Sigmoid colon (tissue), 7 donors: Measurements from ENCODE around the gene TRIM3. TPM values are rescaled to one million over a fixed set of nuclear protein-coding genes. Genes with fewer than 3 reads are reported as not detected.

Experiments
- DNase-seq: peaks from one replicate; pipeline ENCODE4 v3.0.0-alpha.2; 2019
- H3K27ac ChIP-seq, 4 donors: fragments of 200-600 bp; sonication (generic); one replicate each; pipeline ENCODE4 v1.5.1; 2016 to 2019; ENCODE audit warnings: mild to moderate bottlenecking in 1 of 4
- H3K27me3 ChIP-seq, 3 donors: fragments of 200-600 bp; sonication (generic); one replicate each; pipeline ENCODE4 v1.5.1; 2019; ENCODE audit warnings: mild to moderate bottlenecking in 1 of 3
- H3K36me3 ChIP-seq, 4 donors: fragments of 200-600 bp; sonication (generic); one replicate each; pipeline ENCODE4 v1.5.1; 2016 to 2019
- H3K4me1 ChIP-seq, 4 donors: fragments of 200-600 bp; sonication (generic); one replicate each; pipeline ENCODE4 v1.5.1; 2017 to 2019
- H3K4me3 ChIP-seq, 4 donors: fragments of 200-600 bp; sonication (generic); one replicate each; pipeline ENCODE4 v1.5.1; 2017 to 2019; ENCODE audit warnings: mild to moderate bottlenecking in 2 of 4, moderate library complexity in 1 of 4
- H3K9me3 ChIP-seq, 4 donors: fragments of 200-600 bp in 3 of 4; sonication (generic) in 3 of 4; one replicate each; pipeline versions ENCODE4 v1.5.1 to v1.6.1; 2013 to 2019
- EP300 ChIP-seq, 4 donors: sonication (generic); formaldehyde crosslinking; IDR thresholded peaks; one replicate each; pipeline ENCODE4 v1.6.1; 2017; ENCODE audit warnings: antibody characterized with exemption in 4 of 4
- POLR2A ChIP-seq, 2 donors: fragments of 450-650 bp; IDR thresholded peaks; one replicate each; pipeline ENCODE4 v1.6.1; 2016; ENCODE audit warnings: antibody characterized with exemption in 2 of 2, mild to moderate bottlenecking in 2 of 2, moderate library complexity in 2 of 2
- POLR2AphosphoS5 ChIP-seq, 4 donors: sonication (generic); formaldehyde crosslinking; IDR thresholded peaks; one replicate each; pipeline ENCODE4 v1.6.1; 2017; ENCODE audit warnings: antibody characterized with exemption in 4 of 4
- WGBS, 2 donors: extraction: QIAGEN DNeasy Blood & Tissue Kit; methylation state at CpG; one replicate each; pipeline ENCODE4 v1.1.7; 2013; 5-methylcytosine and 5-hydroxymethylcytosine counted together
- intact Hi-C: fragments of 100-400 bp; cut with DNase I; formaldehyde crosslinking; loops from one replicate; pipeline ENCODE4 v1.15.1; 2023
- polyA plus RNA-seq, 3 donors: library from polyadenylated mRNA; stranded (reverse); fragments of 200-250 nt; gene quantifications; one replicate each; pipeline ENCODE4 v1.2.3, GENCODE V29; 2013
- total RNA-seq, 4 donors: library from RNA; depleted of rRNA; stranded (reverse); fragments of >200 nt; gene quantifications; one replicate each; pipeline ENCODE4 v1.1.0, GENCODE V29; 2016
- TF ChIP-seq, protein P1 (sequence below), 4 experiments: fragments of 450-650 bp in 3 of 4; fragments of 200-600 bp in 1 of 4; IDR thresholded peaks; one replicate each; pipeline ENCODE4 v1.5.1; 2016 to 2019; ENCODE audit warnings: antibody characterized with exemption in 4 of 4, mild to moderate bottlenecking in 3 of 4, moderate library complexity in 2 of 4
- donor health status: healthy with polysubstance abuse.
- donor health status: Bipolar disorder and iron deficiency.
- donor health status: healthy.

The TRIM3 gene
- total and polyA plus RNA-seq, 7 donors: 14.6 to 27.1 (median 19.8) TPM

DNA sequence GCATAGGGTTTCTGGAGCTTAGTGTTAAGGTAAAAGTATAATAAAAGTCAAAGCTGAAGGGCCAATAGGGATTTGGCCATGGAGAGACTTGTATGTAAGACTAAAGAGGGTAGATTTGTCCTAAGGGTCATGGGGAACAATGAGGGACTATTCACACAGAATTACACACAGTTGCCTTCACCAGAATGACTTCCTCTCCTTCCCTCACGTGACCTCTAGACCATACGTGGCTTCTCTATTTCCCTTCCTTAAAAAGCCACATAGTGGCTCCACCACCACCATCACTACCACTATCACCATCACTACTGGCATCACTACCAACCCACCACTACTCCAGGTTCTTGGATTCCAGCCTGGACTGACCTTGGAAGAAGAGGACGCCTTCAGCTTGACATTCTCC is 35.7 kb downstream of the TRIM3 start:
- no peak overlapping the region for H3K27ac ChIP-seq
- intact Hi-C loops: no loop called here
- H3K9me3 ChIP-seq: no peaks in the 10 kb centered on the region
- 58 to 74% methylated on average over 3 of the region's 3 CpGs for WGBS, 2 donors
- TF ChIP-seq EP300 (IDR thresholded peaks at IDR 0.05) (no peak), POLR2A (IDR thresholded peaks at IDR 0.05) (no peak), POLR2AphosphoS5 (IDR thresholded peaks at IDR 0.05) (no peak)
- TF ChIP-seq, protein P1, sequence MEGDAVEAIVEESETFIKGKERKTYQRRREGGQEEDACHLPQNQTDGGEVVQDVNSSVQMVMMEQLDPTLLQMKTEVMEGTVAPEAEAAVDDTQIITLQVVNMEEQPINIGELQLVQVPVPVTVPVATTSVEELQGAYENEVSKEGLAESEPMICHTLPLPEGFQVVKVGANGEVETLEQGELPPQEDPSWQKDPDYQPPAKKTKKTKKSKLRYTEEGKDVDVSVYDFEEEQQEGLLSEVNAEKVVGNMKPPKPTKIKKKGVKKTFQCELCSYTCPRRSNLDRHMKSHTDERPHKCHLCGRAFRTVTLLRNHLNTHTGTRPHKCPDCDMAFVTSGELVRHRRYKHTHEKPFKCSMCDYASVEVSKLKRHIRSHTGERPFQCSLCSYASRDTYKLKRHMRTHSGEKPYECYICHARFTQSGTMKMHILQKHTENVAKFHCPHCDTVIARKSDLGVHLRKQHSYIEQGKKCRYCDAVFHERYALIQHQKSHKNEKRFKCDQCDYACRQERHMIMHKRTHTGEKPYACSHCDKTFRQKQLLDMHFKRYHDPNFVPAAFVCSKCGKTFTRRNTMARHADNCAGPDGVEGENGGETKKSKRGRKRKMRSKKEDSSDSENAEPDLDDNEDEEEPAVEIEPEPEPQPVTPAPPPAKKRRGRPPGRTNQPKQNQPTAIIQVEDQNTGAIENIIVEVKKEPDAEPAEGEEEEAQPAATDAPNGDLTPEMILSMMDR (IDR thresholded peaks at IDR 0.05): no peak
- H3K4me3 ChIP-seq: no peak overlapping the region
- no peak for DNase-seq
- H3K4me1 ChIP-seq: no peaks in the 10 kb centered on the region
- H3K36me3 ChIP-seq: no peaks in the 10 kb centered on the region
- no peaks in the 10 kb centered on the region for H3K27me3 ChIP-seq

DNA sequence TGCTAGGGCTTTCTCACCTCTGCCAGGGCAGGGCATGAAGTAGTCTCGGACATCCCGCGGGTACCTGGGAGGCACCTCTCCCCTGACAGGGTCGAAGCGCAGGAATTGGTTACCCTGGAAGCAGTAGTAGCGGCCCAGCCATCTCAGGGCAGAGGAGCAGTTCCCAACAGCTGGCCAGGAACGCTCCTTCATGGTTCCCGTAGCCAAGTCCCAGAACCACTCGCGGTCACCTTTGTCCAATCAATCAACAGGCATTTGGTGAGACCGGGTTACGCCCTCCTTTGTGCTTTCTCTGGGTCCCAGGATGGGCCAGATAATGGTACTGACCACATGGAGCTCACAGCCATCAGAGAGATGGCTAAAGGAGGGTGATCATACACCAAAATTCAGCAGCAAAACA is 36.3 kb downstream of the TRIM3 start:
- 95% methylated on average over 12 of the region's 12 CpGs for WGBS, 2 donors
- no peak for TF ChIP-seq POLR2A (IDR thresholded peaks at IDR 0.05)
- TF ChIP-seq, protein P1 (IDR thresholded peaks at IDR 0.05): no peak
- TF ChIP-seq EP300 (IDR thresholded peaks at IDR 0.05): no peak
- no peak for TF ChIP-seq POLR2AphosphoS5 (IDR thresholded peaks at IDR 0.05)
- no peaks in the 10 kb centered on the region for H3K36me3 ChIP-seq
- H3K4me1 ChIP-seq: no peaks in the 10 kb centered on the region
- H3K9me3 ChIP-seq: no peaks in the 10 kb centered on the region
- H3K4me3 ChIP-seq: no peak overlapping the region
- H3K27ac ChIP-seq: no peak overlapping the region
- no peak for DNase-seq
- intact Hi-C loops: no loop called here
- H3K27me3 ChIP-seq: no peaks in the 10 kb centered on the region

DNA sequence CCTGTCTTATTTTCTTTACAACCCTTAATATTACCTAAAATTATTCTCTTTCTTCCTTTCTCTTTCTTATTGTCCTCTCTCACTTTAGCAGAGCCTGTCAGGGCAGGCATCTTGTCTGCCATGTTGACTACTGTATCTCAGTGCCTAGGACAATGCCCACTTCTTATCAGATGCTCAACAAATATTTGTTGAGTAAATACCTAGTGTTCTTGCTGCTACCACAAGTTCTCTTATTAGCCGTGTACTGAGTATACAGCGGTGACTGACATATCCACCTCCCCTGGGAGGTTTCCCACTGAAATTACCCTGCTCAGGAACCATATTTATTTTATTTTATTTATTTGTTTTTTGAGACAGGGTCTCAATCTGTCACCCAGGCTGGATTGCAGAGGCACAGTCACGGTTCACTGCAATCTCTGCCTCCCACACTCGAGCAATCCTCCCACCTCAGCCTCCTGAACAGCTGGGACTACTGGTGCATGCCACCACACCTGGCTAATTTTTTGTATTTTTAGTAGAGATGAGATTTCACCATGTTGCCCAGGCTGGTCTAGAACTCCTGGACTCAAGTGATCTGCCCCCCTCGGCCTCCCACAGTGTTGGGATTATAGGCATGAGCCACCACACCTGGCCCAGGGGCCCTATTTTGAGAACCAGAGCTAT is 39.6 kb downstream of the TRIM3 start:
- 40 to 68% methylated on average over 5 of the region's 5 CpGs for WGBS, 2 donors
- no peak overlapping the region for H3K4me3 ChIP-seq

DNA sequence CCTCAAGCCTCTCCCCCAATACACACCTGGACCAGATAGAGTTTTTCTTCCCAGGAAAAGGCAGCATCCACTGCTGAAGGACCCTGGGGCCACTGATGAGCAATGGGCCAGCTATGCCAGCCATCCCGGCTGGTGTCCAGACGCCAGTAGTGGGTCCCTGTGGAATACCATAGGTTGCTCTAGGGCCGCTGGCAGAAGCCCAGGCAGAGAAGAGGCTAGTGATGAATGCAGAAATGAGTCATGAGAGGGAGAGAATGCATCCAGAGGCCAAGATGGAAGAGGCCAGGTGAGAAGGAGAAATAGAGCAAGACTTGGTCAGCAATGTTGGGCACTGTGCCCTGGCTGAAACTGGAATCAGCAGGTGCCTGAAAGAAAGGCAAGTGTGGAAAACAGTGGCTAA is 41.9 kb downstream of the TRIM3 start:
- TF ChIP-seq, protein P1 (IDR thresholded peaks at IDR 0.05): no peak
- TF ChIP-seq POLR2AphosphoS5 (IDR thresholded peaks at IDR 0.05) (no peak), POLR2A (IDR thresholded peaks at IDR 0.05) (no peak), EP300 (IDR thresholded peaks at IDR 0.05) (no peak)
- DNase-seq: no peak
- H3K36me3 ChIP-seq: no peaks in the 10 kb centered on the region
- no peaks in the 10 kb centered on the region for H3K4me1 ChIP-seq
- 91 to 96% methylated on average over 3 of the region's 3 CpGs for WGBS, 2 donors
- no peak overlapping the region for H3K4me3 ChIP-seq
- H3K27ac ChIP-seq: no peak overlapping the region
- intact Hi-C loops: no loop called here
- H3K9me3 ChIP-seq: no peaks in the 10 kb centered on the region
- no peaks in the 10 kb centered on the region for H3K27me3 ChIP-seq

More for the DNA sequence above, 39.6 kb downstream of the TRIM3 start:
- DNase-seq: no peak
- Histone ChIP-seq H3K9me3 (no peaks in the 10 kb centered on the region), H3K36me3 (no peaks in the 10 kb centered on the region), H3K4me1 (no peaks in the 10 kb centered on the region), H3K27me3 (no peaks in the 10 kb centered on the region), H3K27ac (no peak overlapping the region)
- TF ChIP-seq EP300 (IDR thresholded peaks at IDR 0.05) (no peak), POLR2AphosphoS5 (IDR thresholded peaks at IDR 0.05) (no peak), POLR2A (IDR thresholded peaks at IDR 0.05) (no peak)
- TF ChIP-seq, protein P1 (IDR thresholded peaks at IDR 0.05): no peak
- intact Hi-C loops: no loop called here

DNA sequence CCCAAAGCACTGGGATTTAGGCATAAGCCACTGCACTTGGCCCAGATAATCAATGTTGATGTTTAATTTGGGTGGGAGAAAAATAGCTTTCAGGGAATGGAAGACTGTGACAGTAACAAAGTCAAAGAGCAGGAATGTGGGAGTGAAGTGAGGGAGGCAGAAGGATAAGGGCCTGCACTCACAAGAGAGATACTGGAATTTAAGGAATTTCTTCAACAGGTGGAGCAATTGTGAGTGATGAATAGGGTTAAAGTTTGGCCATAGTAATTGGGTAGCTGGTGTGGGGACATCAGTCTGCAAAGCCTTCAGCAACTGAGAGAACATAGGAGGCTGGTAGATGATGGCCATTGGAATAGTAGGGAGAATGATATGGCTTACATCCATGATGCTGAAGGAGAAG is 46.2 kb downstream of the TRIM3 start:
- intact Hi-C loops: no loop called here
- H3K4me3 ChIP-seq: no peak overlapping the region
- H3K9me3 ChIP-seq: no peaks in the 10 kb centered on the region
- H3K27ac ChIP-seq: no peak overlapping the region
- H3K27me3 ChIP-seq: no peaks in the 10 kb centered on the region
- no peak for DNase-seq
- no peaks in the 10 kb centered on the region for H3K4me1 ChIP-seq
- no peaks in the 10 kb centered on the region for H3K36me3 ChIP-seq
- no peak for TF ChIP-seq POLR2A (IDR thresholded peaks at IDR 0.05)
- no peak for TF ChIP-seq POLR2AphosphoS5 (IDR thresholded peaks at IDR 0.05)
- TF ChIP-seq EP300 (IDR thresholded peaks at IDR 0.05): no peak
- TF ChIP-seq, protein P1 (IDR thresholded peaks at IDR 0.05): no peak
